BLaER1 (cell line): ENCODE measurements around the gene TPM2.

Experiments
- H3K27ac ChIP-seq: shearing (Covaris generic); formaldehyde crosslinking; 2 replicates; pipeline ENCODE4 v1.8.1; 2022
- H3K27me3 ChIP-seq: shearing (Covaris generic); formaldehyde crosslinking; 2 replicates; pipeline ENCODE4 v1.8.1; 2022
- H3K36me3 ChIP-seq: shearing (Covaris generic); formaldehyde crosslinking; 2 replicates; pipeline ENCODE4 v1.8.1; 2022
- H3K4me1 ChIP-seq: shearing (Covaris generic); formaldehyde crosslinking; 2 replicates; pipeline ENCODE4 v1.8.1; 2022
- H3K4me2 ChIP-seq: shearing (Covaris generic); formaldehyde crosslinking; 2 replicates; pipeline ENCODE4 v1.8.1; 2022
- H3K4me3 ChIP-seq: shearing (Covaris generic); formaldehyde crosslinking; 2 replicates; pipeline ENCODE4 v1.8.1; 2022
- H3K9ac ChIP-seq: shearing (Covaris generic); formaldehyde crosslinking; 2 replicates; pipeline ENCODE4 v1.8.1; 2022
- H3K9me3 ChIP-seq: shearing (Covaris generic); formaldehyde crosslinking; 2 replicates; pipeline ENCODE4 v1.8.1; 2022
- H4K20me1 ChIP-seq: shearing (Covaris generic); formaldehyde crosslinking; 2 replicates; pipeline ENCODE4 v1.8.1; 2022
- Cebpa-rat ChIP-seq: shearing (Covaris generic); IDR thresholded peaks from 2 replicates; pipeline ENCODE4 v1.8.1; 2022

TPM2 gene

DNA sequence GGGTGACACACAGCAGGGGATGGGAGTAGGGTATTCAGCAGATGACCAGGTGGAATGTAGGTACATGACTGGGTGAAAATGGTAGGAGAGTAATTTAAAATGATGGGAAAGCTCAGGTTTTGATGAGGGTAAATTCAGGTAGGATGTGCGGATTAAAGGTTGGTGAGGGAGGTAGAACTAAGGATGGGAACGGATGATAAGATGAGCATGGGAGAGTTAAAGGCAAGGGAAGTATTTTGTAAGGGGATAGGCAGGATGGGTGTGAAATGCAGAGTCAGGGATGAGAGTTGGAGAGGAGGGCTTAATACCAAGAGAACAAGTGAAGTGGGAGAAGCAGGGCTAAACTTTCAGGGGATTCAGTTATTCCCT is 40.7 kb upstream of the TPM2 start:
- Histone ChIP-seq H3K36me3 (peaks cover 23% of the 10 kb centered on the region), H3K9ac (peak overlapping the region; percentile 88), H3K4me3 (peak overlapping the region; percentile 89), H3K27me3 (no peaks in the 10 kb centered on the region), H3K4me1 (peaks cover 71% of the 10 kb centered on the region), H3K9me3 (no peaks in the 10 kb centered on the region), H4K20me1 (peaks cover 61% of the 10 kb centered on the region), H3K27ac (0 out of 2 replicates have a peak overlapping the region, but pooled peaks have one; percentile 83), H3K4me2 (peak overlapping the region; percentile 91)
- TF ChIP-seq Cebpa-rat = no peak

DNA sequence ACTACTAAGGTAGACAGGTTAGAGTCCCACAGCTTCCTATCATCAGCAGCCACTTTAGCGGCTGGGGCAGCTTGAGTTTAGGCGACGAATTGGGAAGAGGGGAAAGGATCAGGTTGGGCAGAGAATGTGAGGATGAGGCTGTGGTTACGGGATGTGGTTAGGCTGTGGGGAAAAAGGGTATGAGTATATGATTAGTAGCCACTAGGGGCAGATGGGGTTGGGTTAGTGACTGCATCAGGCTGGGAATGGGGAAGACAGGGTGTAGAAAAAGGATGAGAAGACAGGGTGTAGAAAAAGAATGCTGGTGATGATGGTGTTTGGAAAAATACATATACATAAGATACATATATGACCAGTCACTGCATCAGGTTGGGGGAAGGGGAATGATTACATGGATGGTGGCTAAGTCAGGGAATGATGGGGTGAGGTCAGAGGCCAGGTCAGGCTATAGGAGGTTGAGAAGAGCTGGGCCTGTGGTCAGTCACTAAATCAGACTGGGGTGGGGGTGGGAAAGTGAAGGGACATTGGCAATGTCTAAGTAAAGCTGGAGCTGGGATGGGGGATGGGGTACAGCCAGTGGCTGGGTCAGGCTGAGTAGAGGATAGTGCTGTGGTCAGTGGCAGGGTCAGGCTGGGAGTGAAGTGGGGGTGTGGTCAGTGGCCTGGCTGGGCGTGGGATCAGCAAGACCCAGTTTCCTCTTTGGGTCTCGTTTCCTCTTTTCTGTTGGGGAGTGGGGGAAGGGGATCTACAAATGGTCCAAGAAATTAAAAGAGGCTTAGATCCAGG is 40.2 kb upstream of the TPM2 start:
- Histone ChIP-seq H3K4me1 (peaks cover 71% of the 10 kb centered on the region), H3K36me3 (peaks cover 23% of the 10 kb centered on the region), H3K27ac (0 out of 2 replicates have a peak overlapping the region, but pooled peaks have one; percentile 83), H3K27me3 (no peaks in the 10 kb centered on the region), H3K9ac (no peak overlapping the region), H3K4me2 (peak overlapping the region; percentile 91), H3K9me3 (no peaks in the 10 kb centered on the region), H4K20me1 (peaks cover 66% of the 10 kb centered on the region), H3K4me3 (peak overlapping the region; percentile 89)
- TF ChIP-seq Cebpa-rat = no peak

DNA sequence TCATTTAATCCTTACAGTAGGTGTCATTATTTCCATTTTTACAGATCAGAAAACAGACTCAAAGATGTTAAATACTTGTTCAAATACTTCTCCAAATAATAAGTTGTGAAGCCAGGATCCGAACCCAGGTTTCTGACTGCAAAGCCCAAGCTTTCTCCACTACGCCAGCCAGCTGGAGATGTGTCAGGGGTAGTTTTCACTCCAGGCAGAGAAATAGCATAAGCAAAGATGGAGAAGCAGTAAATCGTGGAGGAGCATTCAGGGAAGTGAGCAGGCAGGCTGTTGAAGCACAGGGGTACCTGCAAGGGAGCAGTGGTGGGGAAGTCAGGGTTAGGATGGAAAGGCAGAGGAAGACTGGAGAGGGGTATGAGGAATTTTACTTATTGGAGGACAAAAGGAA is 39.4 kb upstream of the TPM2 start:
- Histone ChIP-seq H3K9ac (no peak overlapping the region; the same call in 1 of the 2 replicates), H3K4me2 (peak overlapping the region; percentile 91), H3K4me3 (peak overlapping the region; percentile 89), H3K4me1 (peaks cover 69% of the 10 kb centered on the region), H3K9me3 (no peaks in the 10 kb centered on the region), H3K27ac (peak overlapping the region; percentile 82; the same call in 1 of the 2 replicates), H3K36me3 (peaks cover 25% of the 10 kb centered on the region), H3K27me3 (no peaks in the 10 kb centered on the region), H4K20me1 (peaks cover 71% of the 10 kb centered on the region)
- no peak for TF ChIP-seq Cebpa-rat

DNA sequence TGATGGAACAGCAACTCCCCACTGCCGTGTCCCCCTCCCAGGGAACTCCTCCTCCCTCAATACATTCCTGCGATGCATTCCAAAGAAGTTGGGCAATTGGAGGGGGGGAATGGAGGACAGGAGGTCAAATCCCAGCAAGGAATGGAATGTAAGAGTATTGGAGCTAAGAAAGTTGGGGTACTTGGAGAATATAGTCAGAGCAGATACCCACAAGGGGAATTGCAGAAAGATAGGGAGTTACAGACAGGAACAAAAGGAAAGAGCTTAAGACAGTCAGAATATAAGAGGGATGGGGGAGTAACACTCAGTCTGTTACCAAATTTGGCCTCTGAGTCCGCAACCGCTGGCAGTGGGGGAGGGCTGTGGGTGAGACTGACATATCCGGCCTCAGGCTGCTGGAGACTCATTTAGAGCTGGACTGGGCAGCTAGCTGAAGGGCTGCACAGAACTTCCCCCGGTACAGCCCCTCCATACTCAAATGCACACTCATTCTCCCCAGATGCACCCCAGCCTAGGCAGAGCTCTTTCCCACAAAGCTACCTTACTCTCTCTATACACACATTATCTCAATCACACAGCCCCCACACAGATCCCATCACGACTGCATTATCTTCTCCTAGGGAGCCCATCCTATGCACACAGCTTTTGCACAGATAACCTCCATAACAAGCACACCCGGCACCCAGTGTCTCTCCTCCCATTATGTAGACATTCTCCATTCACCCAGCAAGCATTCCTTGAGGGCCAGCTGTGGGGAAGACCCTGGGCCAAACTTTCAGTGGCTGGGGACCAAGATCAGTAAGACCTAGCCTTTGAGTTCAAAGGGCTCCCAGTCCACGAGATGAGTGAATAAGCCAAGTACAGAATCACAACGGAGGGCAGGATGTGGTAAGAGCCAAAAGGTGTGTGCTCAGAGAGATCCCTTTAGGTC is 38.6 kb upstream of the TPM2 start:
- Histone ChIP-seq H3K9me3 (no peaks in the 10 kb centered on the region), H3K27me3 (no peaks in the 10 kb centered on the region), H3K27ac (peak overlapping the region; percentile 82), H3K4me3 (peak overlapping the region; percentile 89), H3K36me3 (peaks cover 33% of the 10 kb centered on the region), H3K4me2 (peak overlapping the region; percentile 91), H3K9ac (peak overlapping the region; percentile 71), H3K4me1 (peaks cover 61% of the 10 kb centered on the region), H4K20me1 (peaks cover 78% of the 10 kb centered on the region)
- no peak for TF ChIP-seq Cebpa-rat

DNA sequence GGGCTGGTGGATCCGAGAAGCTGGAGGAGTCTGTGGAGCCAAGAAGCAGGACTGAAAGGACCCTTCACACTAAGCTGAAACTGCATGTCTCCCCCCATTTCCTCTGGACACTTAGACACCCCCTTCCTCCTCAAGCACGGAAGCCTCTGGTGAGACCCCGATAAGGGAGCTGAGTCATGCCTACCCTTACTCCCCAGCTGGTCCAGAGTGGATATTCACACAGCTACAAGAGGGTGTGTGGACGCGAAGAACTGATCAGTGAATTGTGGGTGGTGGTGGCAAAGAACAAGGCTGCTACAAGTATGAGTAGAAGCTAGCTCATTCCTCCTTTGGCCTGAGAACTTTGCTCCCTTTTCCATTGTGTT is 37.9 kb upstream of the TPM2 start:
- H4K20me1 ChIP-seq = peaks cover 78% of the 10 kb centered on the region
- H3K4me2 ChIP-seq = peak overlapping the region; percentile 91
- peak overlapping the region; percentile 71 for H3K9ac ChIP-seq
- peaks cover 55% of the 10 kb centered on the region for H3K4me1 ChIP-seq
- peak overlapping the region; percentile 82 for H3K27ac ChIP-seq
- H3K9me3 ChIP-seq = no peaks in the 10 kb centered on the region
- peaks cover 40% of the 10 kb centered on the region for H3K36me3 ChIP-seq
- no peaks in the 10 kb centered on the region for H3K27me3 ChIP-seq
- TF ChIP-seq Cebpa-rat = no peak
- peak overlapping the region; percentile 89 for H3K4me3 ChIP-seq

DNA sequence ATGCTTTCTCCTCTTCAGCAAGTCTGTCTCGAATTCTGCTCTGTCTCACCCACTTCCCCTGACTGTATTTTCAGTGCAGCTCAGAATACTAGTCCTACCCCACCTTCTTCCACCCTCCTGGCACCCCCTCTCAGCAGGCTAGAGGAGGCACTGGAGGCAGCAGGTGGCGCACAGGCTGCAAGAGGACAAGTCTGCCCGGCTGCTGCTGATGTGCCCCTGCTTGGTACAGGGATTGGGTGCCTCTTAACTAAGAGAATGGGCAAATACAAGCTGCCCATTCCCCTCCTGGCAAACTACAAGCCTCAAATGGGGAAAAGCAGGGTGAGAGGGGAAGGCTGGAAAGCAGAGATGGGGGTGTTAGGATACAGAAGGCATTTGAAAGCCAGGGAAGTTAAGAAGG is 37.2 kb upstream of the TPM2 start:
- peak overlapping the region; percentile 89 for H3K4me3 ChIP-seq
- no peaks in the 10 kb centered on the region for H3K9me3 ChIP-seq
- H3K36me3 ChIP-seq = peaks cover 47% of the 10 kb centered on the region
- H3K4me1 ChIP-seq = peaks cover 54% of the 10 kb centered on the region
- no peak for TF ChIP-seq Cebpa-rat
- H3K27ac ChIP-seq = peak overlapping the region; percentile 82
- peaks cover 78% of the 10 kb centered on the region for H4K20me1 ChIP-seq
- H3K4me2 ChIP-seq = peak overlapping the region; percentile 91
- H3K9ac ChIP-seq = peak overlapping the region; percentile 71
- H3K27me3 ChIP-seq = no peaks in the 10 kb centered on the region

DNA sequence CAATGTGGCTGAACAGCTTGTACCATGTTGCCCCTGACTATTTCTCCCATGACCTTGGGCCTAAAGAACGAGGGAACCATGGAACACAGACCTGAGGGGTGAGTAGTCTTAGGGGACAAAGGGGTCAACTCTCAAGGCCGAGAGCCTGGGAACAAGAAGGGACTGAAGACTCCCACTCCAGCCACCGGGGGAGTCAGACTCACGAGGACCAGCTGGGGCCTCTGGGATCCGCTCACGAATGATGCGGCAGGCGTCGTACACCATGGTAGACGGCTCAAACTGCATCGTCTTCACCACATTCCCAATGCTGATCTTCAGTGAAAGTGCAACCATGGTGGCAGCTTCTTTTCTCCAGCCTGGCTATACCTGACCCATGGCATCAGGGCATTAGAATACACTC is 35.6 kb upstream of the TPM2 start:
- TF ChIP-seq Cebpa-rat = no peak
- no peak overlapping the region for H3K9ac ChIP-seq
- no peak overlapping the region for H3K27ac ChIP-seq
- peaks cover 46% of the 10 kb centered on the region for H3K4me1 ChIP-seq
- no peak overlapping the region for H3K4me2 ChIP-seq
- H3K9me3 ChIP-seq = no peaks in the 10 kb centered on the region
- H4K20me1 ChIP-seq = peaks cover 72% of the 10 kb centered on the region
- H3K27me3 ChIP-seq = no peaks in the 10 kb centered on the region
- peaks cover 63% of the 10 kb centered on the region for H3K36me3 ChIP-seq
- no peak overlapping the region for H3K4me3 ChIP-seq

DNA sequence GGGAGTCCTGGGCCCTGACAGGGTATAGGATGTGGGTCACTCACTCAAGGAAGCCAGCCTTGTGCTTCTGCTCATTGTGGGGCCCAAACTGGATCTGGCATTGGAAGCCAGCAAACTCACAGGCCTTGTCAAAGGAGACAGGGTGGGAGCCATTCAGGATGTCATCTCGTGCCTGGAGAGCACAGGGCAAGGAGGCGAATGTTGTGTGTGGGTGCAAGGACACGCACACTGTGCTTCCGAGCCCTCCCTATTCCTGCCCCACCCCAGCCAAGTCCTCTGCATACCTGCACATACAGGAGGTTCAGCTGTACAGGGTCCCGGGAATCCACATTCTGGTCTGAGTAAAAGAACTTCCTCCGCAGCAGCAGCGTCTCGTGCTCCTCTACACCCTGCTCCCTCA is 34.2 kb upstream of the TPM2 start:
- Histone ChIP-seq H3K4me1 (peaks cover 46% of the 10 kb centered on the region), H4K20me1 (peaks cover 71% of the 10 kb centered on the region), H3K27ac (no peak overlapping the region), H3K36me3 (peaks cover 75% of the 10 kb centered on the region), H3K4me3 (no peak overlapping the region), H3K4me2 (no peak overlapping the region), H3K9me3 (no peaks in the 10 kb centered on the region), H3K27me3 (no peaks in the 10 kb centered on the region), H3K9ac (no peak overlapping the region)
- TF ChIP-seq Cebpa-rat = no peak

DNA sequence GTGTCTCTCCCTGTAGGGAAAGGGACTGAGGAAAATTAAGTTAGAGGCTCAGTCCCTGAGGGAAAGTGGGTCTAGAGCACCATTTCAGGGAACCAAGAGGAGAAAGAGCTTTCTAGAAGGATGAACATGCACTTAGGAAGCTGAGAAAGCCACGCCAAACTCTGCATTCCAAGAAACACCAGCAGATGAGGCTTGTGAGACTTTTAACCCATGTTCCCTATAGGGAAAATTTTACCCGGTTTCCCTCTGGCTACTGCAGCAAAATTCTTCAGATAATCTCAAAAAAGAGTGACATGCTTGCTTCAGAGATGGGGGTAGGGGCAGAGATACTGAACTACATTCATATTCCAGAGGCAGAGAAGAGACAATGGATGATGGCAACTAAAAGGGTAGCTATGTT is 33.7 kb upstream of the TPM2 start:
- TF ChIP-seq Cebpa-rat = no peak
- Histone ChIP-seq H3K27ac (no peak overlapping the region), H3K4me2 (no peak overlapping the region), H4K20me1 (peaks cover 71% of the 10 kb centered on the region), H3K4me3 (no peak overlapping the region), H3K9ac (no peak overlapping the region), H3K27me3 (no peaks in the 10 kb centered on the region), H3K9me3 (no peaks in the 10 kb centered on the region), H3K4me1 (peaks cover 46% of the 10 kb centered on the region), H3K36me3 (peaks cover 80% of the 10 kb centered on the region)

DNA sequence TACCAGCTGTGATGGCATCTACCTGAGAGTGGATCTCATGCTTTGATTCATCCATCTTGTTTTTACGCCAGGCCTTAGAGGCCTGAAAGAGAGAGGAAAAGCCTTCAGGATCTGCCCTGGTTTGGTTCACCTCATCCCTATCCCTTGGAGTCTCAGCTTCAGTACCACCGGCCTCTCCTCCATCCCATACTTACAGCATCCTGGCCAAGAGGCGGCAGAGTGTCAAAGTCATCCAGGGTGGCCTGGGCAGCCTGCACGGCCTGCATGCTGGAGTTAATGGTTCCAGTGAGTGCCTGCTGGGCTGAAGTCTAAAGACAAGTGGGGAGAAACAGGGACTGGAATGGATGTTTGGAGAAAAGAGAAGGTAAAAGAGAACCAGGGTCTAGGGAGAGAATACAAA is 29.8 kb upstream of the TPM2 start:
- Histone ChIP-seq H4K20me1 (peaks cover 52% of the 10 kb centered on the region), H3K4me2 (peak overlapping the region; percentile 78), H3K27ac (no peak overlapping the region), H3K36me3 (peaks cover 98% of the 10 kb centered on the region), H3K4me1 (peaks cover 39% of the 10 kb centered on the region), H3K9ac (no peak overlapping the region), H3K27me3 (no peaks in the 10 kb centered on the region), H3K4me3 (no peak overlapping the region), H3K9me3 (no peaks in the 10 kb centered on the region)
- no peak for TF ChIP-seq Cebpa-rat
